ENCODE results near the gene CPNE8.

GRCh38 chr12:38745601-38746000, 159.8 kb downstream of the CPNE8 start:
- TF ChIP-seq CTCF (conservative IDR thresholded peaks at IDR 0.05), result no peak
- no peak for TF ChIP-seq EZH2 (IDR thresholded peaks at IDR 0.05; ENCODE audit: low read depth)
